ENCODE data around the gene NAPG. TPM values are rescaled to one million over a fixed set of nuclear protein-coding genes. Genes with fewer than 3 reads are reported as not detected.
"Not testable (repeated sequence)": the region's sequence is repeated elsewhere in the genome, so short reads cannot be mapped to it uniquely, and the experiment has no call there.

Gene NAPG
- total and polyA plus RNA-seq, 10 of the 15 experiments (the other 5 are each of a cell fraction or from before 2014, with no cell fraction given), result 20.5 to 34.8 (median 24.0) TPM

DNA sequence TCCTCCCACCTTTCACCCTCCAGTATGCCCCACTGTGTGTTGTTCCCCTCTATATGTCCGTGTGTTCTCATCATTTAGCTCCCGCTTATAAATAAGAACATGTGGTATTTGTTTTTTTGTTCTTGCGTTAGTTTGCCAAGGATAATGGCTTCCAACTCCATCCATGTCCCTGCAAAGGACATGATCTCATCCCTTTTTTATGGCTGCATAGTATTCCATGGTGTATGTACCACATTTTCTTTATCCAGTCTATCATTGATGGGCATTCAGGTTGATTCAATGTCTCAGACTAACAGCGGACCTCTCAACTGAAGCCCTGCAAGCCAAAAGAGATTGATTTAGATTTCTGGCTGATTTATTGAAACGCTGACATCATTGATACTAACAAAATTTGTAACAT lies 44.1 kb downstream of the NAPG start:
- intact Hi-C loops (cut with micrococcal nuclease; ENCODE audit: unreplicated experiment), result loop anchor here (10.0 kb wide), 1 partner anchor 115 kb away; no protein-coding TSS in a partner anchor
- H3K4me2 ChIP-seq (ENCODE audit: control insufficient read depth, insufficient read depth); in situ Hi-C loops (cut with MboI); RAD21 ChIA-PET (ENCODE audit: unreplicated experiment); BruUV-seq (replicated peaks); H3K4me1 ChIP-seq (ENCODE audit: control insufficient read depth, insufficient read depth, low read length); H2AFZ ChIP-seq (ENCODE audit: control insufficient read depth, low read depth, low read length); POLR2A ChIA-PET; H3K9me3 ChIP-seq (replicated peaks; ENCODE audit: control insufficient read depth, insufficient read depth, low read length); H3K9ac ChIP-seq (ENCODE audit: control insufficient read depth, insufficient read depth, low read length); H3K27ac ChIP-seq (ENCODE audit: control insufficient read depth, insufficient read depth); H3K36me3 ChIP-seq (ENCODE audit: control insufficient read depth in 2 of 2, insufficient read depth in 2 of 2, low read length in 1 of 2); FAIRE-seq; DNase-seq (ENCODE audit: low read depth, low spot score); H3K79me2 ChIP-seq (ENCODE audit: control insufficient read depth, insufficient read depth, low read length); H3K27me3 ChIP-seq (replicated peaks in 1 of 2; ENCODE audit: control insufficient read depth in 2 of 2, insufficient read depth in 2 of 2, low read length in 1 of 2); SMC1A ChIA-PET (ENCODE audit: uncharacterized antibody, unreplicated experiment); H3K4me3 ChIP-seq; H4K20me1 ChIP-seq (ENCODE audit: control insufficient read depth, insufficient read depth); ATAC-seq: not testable (repeated sequence)
- CTCF ChIA-PET, result interaction anchor here (1.2 to 4.1 kb wide), 2 partner anchors 8 to 9 kb away, joined by 3 to 15 read pairs; no protein-coding TSS in a partner anchor
- 94% methylated on average over 5 of the region's 5 CpGs for WGBS (ENCODE audit: insufficient coverage, insufficient replicate concordance, low lambda C conversion rate, missing lambda C conversion rate)

DNA sequence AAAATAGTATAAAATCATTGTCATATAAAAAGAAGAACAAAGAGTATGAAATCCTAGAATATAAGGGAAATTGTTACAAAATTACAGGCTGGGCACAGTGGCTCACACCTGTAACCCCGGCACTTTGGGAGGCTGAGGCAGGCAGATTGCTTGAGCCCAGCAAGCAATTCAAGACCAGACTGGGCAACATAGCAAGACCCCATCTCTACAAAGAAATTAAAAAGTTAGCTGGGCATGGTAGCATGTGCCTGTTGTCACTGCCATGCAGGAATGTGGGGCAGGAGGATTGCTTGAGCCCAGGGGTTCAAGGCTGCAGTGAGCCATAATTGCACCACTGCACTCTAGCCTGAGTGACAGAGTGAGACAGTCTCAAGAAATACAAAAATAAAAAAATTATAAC lies 44.8 kb downstream of the NAPG start:
- no peaks in the 10 kb centered on the region for H3K4me1 ChIP-seq (ENCODE audit: control insufficient read depth, insufficient read depth, low read length)
- intact Hi-C loops (cut with micrococcal nuclease; ENCODE audit: unreplicated experiment), result no loop called here
- CTCF ChIA-PET, result interaction anchor here (1.2 to 4.1 kb wide), 2 partner anchors 9 to 10 kb away, joined by 3 to 15 read pairs; no protein-coding TSS in a partner anchor
- H3K27ac ChIP-seq (ENCODE audit: control insufficient read depth, insufficient read depth), result no peak overlapping the region
- SMC1A ChIA-PET (ENCODE audit: uncharacterized antibody, unreplicated experiment), result no interaction called here
- no peak for ATAC-seq
- RAD21 ChIA-PET (ENCODE audit: unreplicated experiment), result no interaction called here
- POLR2A ChIA-PET, result interaction anchor here (0.6 kb wide), 1 partner anchor 597 kb away, joined by 3 read pairs; no protein-coding TSS in a partner anchor
- in situ Hi-C loops (cut with MboI), result no loop called here
- H3K27me3 ChIP-seq (replicated peaks in 1 of 2; ENCODE audit: control insufficient read depth in 2 of 2, insufficient read depth in 2 of 2, low read length in 1 of 2), result no peaks in the 10 kb centered on the region
- no peak overlapping the region for H2AFZ ChIP-seq (ENCODE audit: control insufficient read depth, low read depth, low read length)
- BruUV-seq (replicated peaks), result no TSS peak
- no peak overlapping the region for H3K4me3 ChIP-seq
- no peak for DNase-seq (ENCODE audit: low read depth, low spot score)
- no peak for TF ChIP-seq CREM (IDR thresholded peaks at IDR 0.05; ENCODE audit: low read depth)
- H3K4me2 ChIP-seq (ENCODE audit: control insufficient read depth, insufficient read depth), result no peak overlapping the region
- H3K36me3 ChIP-seq (ENCODE audit: control insufficient read depth in 2 of 2, insufficient read depth in 2 of 2, low read length in 1 of 2), result no peaks in the 10 kb centered on the region
- no peaks in the 10 kb centered on the region; the same call in 2 of the 3 replicates for H3K9me3 ChIP-seq (replicated peaks; ENCODE audit: control insufficient read depth, insufficient read depth, low read length)
- WGBS (ENCODE audit: insufficient coverage, insufficient replicate concordance, low lambda C conversion rate, missing lambda C conversion rate), result 0% methylated on average over 1 of the region's 1 CpG
- no peaks in the 10 kb centered on the region for H3K79me2 ChIP-seq (ENCODE audit: control insufficient read depth, insufficient read depth, low read length)
- no peaks in the 10 kb centered on the region for H4K20me1 ChIP-seq (ENCODE audit: control insufficient read depth, insufficient read depth)
- FAIRE-seq, result no peak
- no peak overlapping the region for H3K9ac ChIP-seq (ENCODE audit: control insufficient read depth, insufficient read depth, low read length)

Data from GM12878 (cell line).